Memory B cell (primary cell): ENCODE data around the gene ZNF160.
"Not testable (repeated sequence)": the region's sequence is repeated elsewhere in the genome, so short reads cannot be mapped to it uniquely, and the experiment has no call there.

Source experiments
- ATAC-seq: fragments of 150-1000 bp; cut with Tn5 transposase; 2 replicates; pipeline ENCODE4 v1.10.0; 2021; ENCODE audit warnings: low read depth, mild to moderate bottlenecking, moderate library complexity
- DNase-seq, 2 donors: peaks; one replicate each; pipeline ENCODE4 v3.0.0; 2022; ENCODE audit warnings: low spot score in 2 of 2
- H3K27ac Mint-ChIP-seq: one replicate; pipeline ENCODE4 v1.8.0; 2022; ENCODE audit warnings: mild to moderate bottlenecking, moderate library complexity, mixed read lengths
- H3K27me3 Mint-ChIP-seq: one replicate; pipeline ENCODE4 v1.8.0; 2022; ENCODE audit warnings: mixed read lengths
- H3K36me3 Mint-ChIP-seq: one replicate; pipeline ENCODE4 v1.8.0; 2022; ENCODE audit warnings: mild to moderate bottlenecking, mixed read lengths
- H3K4me1 Mint-ChIP-seq: one replicate; pipeline ENCODE4 v1.8.0; 2022; ENCODE audit warnings: mixed read lengths
- H3K4me3 Mint-ChIP-seq: one replicate; pipeline ENCODE4 v1.8.0; 2022; ENCODE audit warnings: mild to moderate bottlenecking, moderate library complexity, mixed read lengths
- H3K9me3 Mint-ChIP-seq: one replicate; pipeline ENCODE4 v1.8.0; 2022; ENCODE audit warnings: mixed read lengths

The ZNF160 gene

DNA sequence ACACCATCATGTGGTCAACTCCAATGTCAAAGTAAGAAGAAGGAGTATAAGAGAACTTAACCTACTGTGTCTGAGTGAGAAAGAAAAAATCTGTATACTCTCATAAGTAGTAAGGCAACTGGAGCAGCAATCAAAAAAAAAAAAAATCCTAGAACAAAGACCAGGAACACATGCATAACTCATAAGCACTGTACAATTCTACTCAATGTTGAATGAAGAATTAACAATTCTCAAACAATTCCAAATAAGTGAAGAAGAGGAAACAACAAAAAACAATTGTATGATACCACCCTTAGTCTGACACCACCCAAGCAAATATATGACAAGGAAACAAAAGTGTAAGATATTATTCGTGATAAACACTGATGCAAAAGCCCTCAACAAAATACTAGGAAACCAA lies 24.6 kb downstream of the ZNF160 start:
- Mint-ChIP-seq H3K9me3 (peaks cover 21% of the 10 kb centered on the region), H3K4me1 (no peaks in the 10 kb centered on the region), H3K27ac (no peak overlapping the region), H3K4me3 (no peak overlapping the region), H3K36me3 (peaks cover 76% of the 10 kb centered on the region), H3K27me3 (no peaks in the 10 kb centered on the region)
- ATAC-seq (no peak), DNase-seq (no peak)

GRCh38 chr19:53076984-53077383 lies 26.2 kb downstream of the ZNF160 start:
- no peak overlapping the region for H3K27ac Mint-ChIP-seq
- H3K36me3 Mint-ChIP-seq: peaks cover 76% of the 10 kb centered on the region
- ATAC-seq: no peak
- peaks cover 23% of the 10 kb centered on the region for H3K9me3 Mint-ChIP-seq
- no peaks in the 10 kb centered on the region for H3K4me1 Mint-ChIP-seq
- H3K4me3 Mint-ChIP-seq: no peak overlapping the region
- H3K27me3 Mint-ChIP-seq: no peaks in the 10 kb centered on the region
- no peak for DNase-seq

GRCh38 chr19:53068834-53069233 lies 34.4 kb downstream of the ZNF160 start:
- Mint-ChIP-seq H3K4me1 (no peaks in the 10 kb centered on the region), H3K27ac (no peak overlapping the region), H3K9me3 (peaks cover 27% of the 10 kb centered on the region), H3K36me3 (peaks cover 54% of the 10 kb centered on the region), H3K27me3 (no peaks in the 10 kb centered on the region), H3K4me3 (no peak overlapping the region)
- ATAC-seq: no peak
- no peak for DNase-seq

DNA sequence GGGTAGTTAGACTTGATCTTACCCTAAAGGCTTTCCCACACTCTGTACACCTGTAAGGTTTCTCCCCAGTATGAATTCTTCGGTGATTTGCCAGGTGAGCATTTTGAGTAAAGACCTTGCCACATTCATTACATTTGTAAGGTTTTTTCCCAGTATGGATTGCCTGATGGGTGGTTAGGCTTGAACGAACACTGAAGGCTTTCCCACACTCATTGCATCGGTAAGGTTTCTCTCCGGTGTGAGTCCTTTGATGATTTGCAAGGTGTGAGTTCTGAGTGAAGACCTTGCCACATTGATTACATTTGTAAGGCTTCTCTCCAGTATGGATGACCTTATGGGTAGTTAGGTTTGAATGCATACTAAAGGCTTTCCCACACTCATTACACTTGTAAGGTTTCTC lies 35.0 kb downstream of the ZNF160 start:
- Mint-ChIP-seq H3K27ac (no peak overlapping the region), H3K9me3 (peaks cover 27% of the 10 kb centered on the region), H3K27me3 (no peaks in the 10 kb centered on the region), H3K36me3 (peaks cover 50% of the 10 kb centered on the region), H3K4me3 (no peak overlapping the region), H3K4me1 (no peaks in the 10 kb centered on the region)
- ATAC-seq (no peak), DNase-seq (no peak)

GRCh38 chr19:53057904-53058580 lies 45.2 kb downstream of the ZNF160 start:
- Mint-ChIP-seq H3K9me3 (peaks cover 18% of the 10 kb centered on the region), H3K36me3 (peaks cover 4% of the 10 kb centered on the region), H3K27me3 (peaks cover 2% of the 10 kb centered on the region), H3K27ac (no peak overlapping the region), H3K4me3 (no peak overlapping the region), H3K4me1 (peaks cover 2% of the 10 kb centered on the region)
- DNase-seq (no peak), ATAC-seq (no peak)

- ATAC-seq (no peak), DNase-seq (no peak)
- no peak overlapping the region for H3K4me3 Mint-ChIP-seq
- H3K4me1 Mint-ChIP-seq: peaks cover 2% of the 10 kb centered on the region
- peaks cover 12% of the 10 kb centered on the region for H3K9me3 Mint-ChIP-seq
- H3K27me3 Mint-ChIP-seq: peaks cover 2% of the 10 kb centered on the region
- H3K36me3 Mint-ChIP-seq: peaks cover 2% of the 10 kb centered on the region
- no peak overlapping the region for H3K27ac Mint-ChIP-seq
These were observed 48.1 kb downstream of the ZNF160 start for GRCh38 chr19:53055117-53055516.

DNA sequence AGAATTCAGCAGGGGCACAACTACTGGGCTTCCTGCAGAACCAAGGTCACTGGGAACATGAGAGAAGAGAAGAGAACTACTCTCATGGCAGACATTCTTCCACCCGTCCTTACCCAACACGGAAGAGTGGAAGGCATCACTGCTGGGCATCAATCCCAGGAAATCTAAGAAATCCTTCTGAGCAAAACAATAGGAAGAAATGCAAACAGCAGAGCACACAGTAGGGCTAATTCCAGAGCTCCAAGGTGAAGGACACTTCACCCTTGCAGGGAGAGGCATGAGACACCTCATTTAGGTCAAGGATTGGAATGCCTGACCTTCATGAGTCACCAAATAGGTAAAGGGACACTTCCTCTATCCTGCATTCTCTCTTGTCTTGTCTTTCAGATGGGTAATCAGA lies 55.8 kb downstream of the ZNF160 start:
- Mint-ChIP-seq H3K36me3 (peaks cover 2% of the 10 kb centered on the region), H3K4me1 (no peaks in the 10 kb centered on the region), H3K27ac (no peak overlapping the region), H3K27me3 (peaks cover 2% of the 10 kb centered on the region), H3K4me3 (no peak overlapping the region), H3K9me3 (peaks cover 3% of the 10 kb centered on the region)
- DNase-seq (no peak), ATAC-seq (no peak)

DNA sequence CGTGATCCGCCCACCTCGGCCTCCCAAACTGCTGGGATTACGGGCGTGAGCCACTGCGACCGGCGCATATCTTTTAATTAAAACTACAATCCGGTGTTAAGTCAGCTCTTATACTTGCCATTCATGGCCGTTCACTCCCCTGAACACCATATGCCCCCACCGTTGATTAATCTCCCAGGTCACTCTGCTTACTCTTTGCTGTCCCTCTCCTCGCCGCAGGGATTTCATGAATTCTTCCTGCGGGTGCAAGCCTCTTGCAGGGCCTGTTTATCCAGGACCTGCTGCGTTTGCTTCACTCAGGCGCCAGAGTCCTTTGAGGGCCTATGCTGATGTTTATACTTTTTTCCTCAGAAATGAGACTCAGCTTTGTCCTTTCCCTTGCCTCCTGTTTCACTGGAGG lies 57.7 kb downstream of the ZNF160 start:
- DNase-seq (no peak), ATAC-seq (no peak)
- peaks cover 4% of the 10 kb centered on the region for H3K36me3 Mint-ChIP-seq
- H3K27me3 Mint-ChIP-seq: peaks cover 2% of the 10 kb centered on the region
- H3K9me3 Mint-ChIP-seq: peaks cover 3% of the 10 kb centered on the region
- H3K27ac Mint-ChIP-seq: no peak overlapping the region
- no peak overlapping the region for H3K4me3 Mint-ChIP-seq
- H3K4me1 Mint-ChIP-seq: no peaks in the 10 kb centered on the region

DNA sequence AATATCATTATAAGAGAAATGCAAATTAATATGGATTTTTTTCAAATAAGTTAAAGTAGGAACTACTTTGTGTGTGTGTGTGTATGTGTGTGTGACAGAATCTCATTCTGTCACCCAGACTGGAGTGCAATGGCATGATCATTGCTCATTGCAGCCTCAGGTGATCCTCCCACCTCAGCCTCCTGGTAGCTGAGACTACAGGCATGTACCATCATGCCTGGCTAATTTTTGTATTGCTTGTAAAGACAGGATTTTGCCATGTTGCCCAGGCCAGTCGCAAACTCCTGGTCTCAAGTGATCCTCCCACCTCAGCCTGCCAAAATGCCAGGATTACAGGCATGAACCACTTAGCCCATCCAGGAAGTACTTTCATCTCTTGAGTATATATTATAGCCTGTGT lies 61.9 kb downstream of the ZNF160 start:
- DNase-seq (no peak), ATAC-seq (no peak)
- Mint-ChIP-seq H3K4me3 (no peak overlapping the region), H3K4me1 (peaks cover 3% of the 10 kb centered on the region), H3K9me3 (peaks cover 8% of the 10 kb centered on the region), H3K27me3 (peaks cover 8% of the 10 kb centered on the region), H3K36me3 (peaks cover 10% of the 10 kb centered on the region), H3K27ac (no peak overlapping the region)

DNA sequence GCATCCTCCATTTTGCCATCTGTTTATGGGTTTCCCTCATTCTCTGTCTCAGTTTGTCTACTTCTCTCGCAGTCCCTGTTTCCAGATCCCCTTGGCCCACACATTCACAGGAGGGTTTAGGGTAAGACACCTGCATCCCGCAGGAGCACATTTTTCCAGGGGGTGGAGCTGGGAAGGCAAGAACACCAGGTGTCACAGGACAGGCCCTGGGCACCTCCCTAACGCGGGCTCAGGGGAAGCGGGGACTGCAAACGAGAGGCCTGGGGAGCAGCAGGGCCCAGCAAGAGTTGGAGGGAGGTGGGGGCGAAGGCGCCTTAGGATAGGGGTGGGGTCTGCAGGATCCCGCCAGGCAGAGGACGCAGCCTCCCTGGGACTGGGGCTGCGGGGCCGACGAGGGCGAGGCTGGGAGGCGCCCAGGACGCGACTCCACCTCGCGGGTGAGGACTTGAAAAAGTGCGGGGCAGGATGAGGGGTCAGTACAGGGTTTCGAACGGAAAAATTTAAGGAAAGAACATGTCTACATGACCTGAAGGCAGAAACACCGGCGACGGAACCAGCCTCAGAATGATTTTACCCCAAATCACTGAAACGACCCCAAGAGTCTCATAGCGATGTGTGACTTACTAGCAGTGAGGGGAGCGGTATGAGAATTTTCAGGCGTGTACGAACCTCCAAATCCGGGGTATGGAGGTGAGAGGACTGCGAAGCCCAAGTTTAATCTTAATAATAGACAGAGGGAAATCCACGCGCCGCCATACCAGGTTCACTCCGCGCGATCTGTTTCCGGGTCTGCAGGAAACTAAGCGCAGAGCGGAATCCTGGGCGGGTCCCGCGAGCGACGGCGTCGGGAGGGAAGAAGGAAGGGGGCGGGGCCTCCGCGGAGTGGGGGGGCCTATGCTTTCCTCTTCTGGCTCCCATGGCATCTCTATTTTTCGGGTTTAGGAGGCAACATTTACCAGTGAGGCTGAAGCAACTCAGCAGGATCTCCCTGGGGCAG lies 65.8 kb downstream of the ZNF160 start:
- H3K9me3 Mint-ChIP-seq: peaks cover 9% of the 10 kb centered on the region
- peaks cover 12% of the 10 kb centered on the region for H3K36me3 Mint-ChIP-seq
- DNase-seq (no peak), ATAC-seq (no peak)
- peaks cover 10% of the 10 kb centered on the region for H3K27me3 Mint-ChIP-seq
- H3K4me1 Mint-ChIP-seq: peaks cover 3% of the 10 kb centered on the region
- peak overlapping the region; percentile 52 for H3K4me3 Mint-ChIP-seq
- H3K27ac Mint-ChIP-seq: no peak overlapping the region

DNA sequence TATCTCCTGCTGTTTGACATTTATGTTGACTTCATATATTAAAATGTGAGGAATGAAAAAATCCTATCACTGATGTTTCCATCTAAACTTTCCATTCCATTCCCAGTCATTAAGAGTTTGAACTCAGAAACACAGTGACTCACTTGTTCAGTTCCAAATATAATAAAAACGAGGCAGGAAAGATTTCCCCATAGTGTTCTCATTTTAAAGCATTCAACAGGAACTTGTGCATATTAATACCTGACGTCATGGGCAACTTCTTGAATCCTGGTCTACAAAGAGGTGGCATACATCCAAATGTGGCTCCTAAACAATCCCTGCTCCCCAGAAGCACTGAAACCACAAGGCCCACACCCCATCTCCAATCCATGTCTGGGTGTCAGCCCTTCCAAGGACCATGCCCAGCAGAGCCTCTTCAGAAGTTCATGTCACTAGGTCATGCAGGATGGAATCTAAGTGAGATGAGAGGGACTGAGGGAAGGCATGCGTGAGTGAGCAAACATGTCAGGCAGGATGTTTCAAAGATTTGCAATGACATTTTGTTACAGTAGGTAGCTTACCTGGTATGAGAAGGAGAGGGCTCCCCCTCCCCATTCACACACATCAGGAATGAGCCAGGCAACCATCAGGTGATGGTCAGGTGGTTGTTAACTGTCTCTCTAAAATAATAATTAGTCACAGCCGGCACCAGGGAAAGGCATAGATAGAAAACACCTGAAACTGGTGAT lies 68.1 kb downstream of the ZNF160 start:
- Mint-ChIP-seq H3K36me3 (peaks cover 10% of the 10 kb centered on the region), H3K27ac (no peak overlapping the region), H3K27me3 (peaks cover 10% of the 10 kb centered on the region), H3K9me3 (peaks cover 9% of the 10 kb centered on the region), H3K4me1 (peaks cover 3% of the 10 kb centered on the region), H3K4me3 (no peak overlapping the region)
- no peak for DNase-seq
- no peak for ATAC-seq

DNA sequence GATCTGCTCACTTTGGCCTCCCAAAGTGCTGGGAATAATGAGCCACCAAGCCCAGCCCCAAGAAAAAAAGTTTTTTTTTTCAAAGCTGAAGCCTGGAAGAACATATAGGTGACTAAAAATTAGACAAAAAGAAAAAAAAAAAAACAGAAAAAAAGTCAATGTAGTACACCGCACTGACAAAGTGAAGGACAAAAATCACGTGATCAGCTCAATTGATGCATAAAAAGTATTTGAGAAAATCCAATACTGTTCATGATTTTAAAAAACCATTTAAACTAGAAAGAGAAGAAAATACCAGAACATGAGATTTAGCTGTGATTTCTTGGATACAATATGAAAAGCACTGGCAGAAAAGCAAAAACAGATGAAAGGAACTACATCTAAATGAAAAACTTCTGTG lies 69.2 kb downstream of the ZNF160 start:
- Mint-ChIP-seq H3K4me3 (no peak overlapping the region), H3K36me3 (peaks cover 10% of the 10 kb centered on the region), H3K4me1 (peaks cover 3% of the 10 kb centered on the region), H3K27me3 (peaks cover 10% of the 10 kb centered on the region), H3K9me3 (peaks cover 9% of the 10 kb centered on the region), H3K27ac (no peak overlapping the region)
- DNase-seq: no peak
- no peak for ATAC-seq

GRCh38 chr19:53028306-53028705 lies 74.9 kb downstream of the ZNF160 start:
- not testable (repeated sequence) for H3K9me3 Mint-ChIP-seq, H3K27ac Mint-ChIP-seq, DNase-seq

GRCh38 chr19:53019684-53020083 lies 83.5 kb downstream of the ZNF160 start:
- Mint-ChIP-seq H3K9me3 (peaks cover 9% of the 10 kb centered on the region), H3K4me3 (no peak overlapping the region), H3K4me1 (no peaks in the 10 kb centered on the region), H3K36me3 (peaks cover 2% of the 10 kb centered on the region), H3K27me3 (no peaks in the 10 kb centered on the region), H3K27ac (no peak overlapping the region)
- ATAC-seq (no peak), DNase-seq (no peak)

More at GRCh38 chr19:53028306-53028705, 74.9 kb downstream of the ZNF160 start:
- not testable (repeated sequence) for ATAC-seq, H3K36me3 Mint-ChIP-seq, H3K4me1 Mint-ChIP-seq, H3K27me3 Mint-ChIP-seq, H3K4me3 Mint-ChIP-seq
